HG03558 (cell line): Measurements from ENCODE around the gene PRMT6.
"Not testable (repeated sequence)": the region's sequence is repeated elsewhere in the genome, so short reads cannot be mapped to it uniquely, and the experiment has no call there.

Source experiments
- ATAC-seq: cut with Tn5 transposase; IDR thresholded peaks from one replicate; pipeline ENCODE4 v1.9.1; 2021; ENCODE audit warnings: moderate number of reproducible peaks; ENCODE audit not compliant: unreplicated experiment; ENCODE audit errors: extremely low read depth

PRMT6 gene

GRCh38 chr1:107091418-107091817 is 34.9 kb downstream of the PRMT6 start:
- no peak for ATAC-seq

- ATAC-seq, result not testable (repeated sequence)
These were observed 36.9 kb downstream of the PRMT6 start for GRCh38 chr1:107093395-107093794.

GRCh38 chr1:107095647-107096046 is 39.2 kb downstream of the PRMT6 start:
- no peak for ATAC-seq

- no peak for ATAC-seq
These were observed 40.2 kb downstream of the PRMT6 start for GRCh38 chr1:107096690-107097089.

GRCh38 chr1:107098961-107099360 is 42.5 kb downstream of the PRMT6 start:
- ATAC-seq, result no peak

GRCh38 chr1:107100331-107100984 is 44.0 kb downstream of the PRMT6 start:
- no peak for ATAC-seq

- no peak for ATAC-seq
These were observed 49.4 kb downstream of the PRMT6 start for GRCh38 chr1:107105914-107106313.
